ENCODE results near the gene LPP. TPM values are rescaled to one million over a fixed set of nuclear protein-coding genes. Genes with fewer than 3 reads are reported as not detected.

The LPP gene
- total and polyA plus RNA-seq, 9 of the 15 experiments (the other 6 are each of a cell fraction or from before 2014, with no cell fraction given) = 0.07 to 0.18 TPM; not detected in 7

- TF ChIP-seq HOMEZ (CRISPR knock-in tag; IDR thresholded peaks at IDR 0.05) = no peak
- no peak for TF ChIP-seq SMARCA5 (IDR thresholded peaks at IDR 0.05)
- no peak for TF ChIP-seq KDM1A (IDR thresholded peaks at IDR 0.05)
- TF ChIP-seq ATF2 (CRISPR knock-in tag; IDR thresholded peaks at IDR 0.05) = no peak
These were observed 575.5 kb downstream of the LPP start (continued) for GRCh38 chr3:188729422-188729821.

- 0% methylated on average over 1 of the region's 1 CpG for WGBS (ENCODE audit: insufficient coverage, low coverage, missing lambda C conversion rate)
- intact Hi-C loops (cut with micrococcal nuclease) = no loop called here
- ChIA-PET CTCF (ENCODE audit: low intra/inter-chr PET ratio) (no interaction called here), POLR2A (no interaction called here)
- ATAC-seq (no peak), DNase-seq (ENCODE audit: extremely low read depth in 1 of 4, low spot score in 3 of 4) (no peak), FAIRE-seq (no peak)
- H4K20me1 ChIP-seq (replicated peaks; ENCODE audit: control insufficient read depth, insufficient read depth, low read length) = no peaks in the 10 kb centered on the region
- no peaks in the 10 kb centered on the region for H3K36me3 ChIP-seq (ENCODE audit: control insufficient read depth, insufficient read depth, low read length)
- BruUV-seq (replicated peaks) = no TSS peak
- in situ Hi-C loops (cut with MboI) = no loop called here
- no peak overlapping the region for H3K4me2 ChIP-seq (ENCODE audit: insufficient read depth, low read length)
- no peak overlapping the region for H2AFZ ChIP-seq (ENCODE audit: low read depth, low read length)
- no peak overlapping the region for H3K4me3 ChIP-seq
- H3K9me1 ChIP-seq (ENCODE audit: control insufficient read depth, insufficient read depth, low read length) = no peaks in the 10 kb centered on the region
- H3K4me1 ChIP-seq (replicated peaks in 1 of 2; ENCODE audit: control insufficient read depth in 2 of 2, insufficient read depth in 2 of 2, low read length in 2 of 2) = no peaks in the 10 kb centered on the region
- no peak overlapping the region for H3K27ac ChIP-seq (ENCODE audit: extremely low read depth, low read depth, low read length)
- H3K79me2 ChIP-seq (ENCODE audit: control insufficient read depth, insufficient read depth, low read length) = no peaks in the 10 kb centered on the region
- no peaks in the 10 kb centered on the region for H3K9me3 ChIP-seq (replicated peaks; ENCODE audit: control insufficient read depth, insufficient read depth, low read depth, low read length)
- H3K9ac ChIP-seq (ENCODE audit: insufficient read depth in 1 of 2, low read depth in 2 of 2, low read length in 2 of 2) = no peak overlapping the region
- H3K27me3 ChIP-seq (ENCODE audit: control insufficient read depth in 2 of 2, insufficient read depth in 2 of 2, low read length in 2 of 2) = no peaks in the 10 kb centered on the region
- TF ChIP-seq NR3C1 (CRISPR knock-in tag; IDR thresholded peaks at IDR 0.05) = no peak
- no peak for TF ChIP-seq NKRF (IDR thresholded peaks at IDR 0.05; ENCODE audit: borderline replicate concordance)
- TF ChIP-seq JUN (IDR thresholded peaks at IDR 0.05; ENCODE audit: borderline replicate concordance, low read depth, low read length) = no peak
- no peak for TF ChIP-seq JUN (CRISPR knock-in tag; IDR thresholded peaks at IDR 0.05; ENCODE audit: borderline replicate concordance)
- no peak for TF ChIP-seq HOMEZ (CRISPR knock-in tag; IDR thresholded peaks at IDR 0.05)
- no peak for TF ChIP-seq HCFC1 (IDR thresholded peaks at IDR 0.05; ENCODE audit: low read depth, low read length)
- TF ChIP-seq E2F5 (CRISPR knock-in tag; IDR thresholded peaks at IDR 0.05) = no peak
- no peak for TF ChIP-seq CTCFL (IDR thresholded peaks at IDR 0.05; ENCODE audit: borderline replicate concordance, insufficient read depth, low read depth, low read length, poor library complexity, severe bottlenecking)
These were observed 580.4 kb downstream of the LPP start for GRCh38 chr3:188734395-188734794.

Measured in K562 (cell line).